Fibroblast of villous mesenchyme (primary cell): ENCODE measurements around the gene NR2F1-AS1. TPM values are rescaled to one million over a fixed set of nuclear protein-coding genes. Genes with fewer than 3 reads are reported as not detected.
A peak's percentile ranks its signal among the peaks of the same experiment; 100 is the strongest.

Experiments
- DNase-seq: peaks from one replicate; pipeline ENCODE4 v3.0.0-alpha.2; 2010; ENCODE audit warnings: low read depth
- H3K4me3 ChIP-seq: 2 replicates; pipeline ENCODE4 v1.5.1; 2011; ENCODE audit warnings: low read depth, mild to moderate bottlenecking, low read length
- CTCF ChIP-seq: IDR thresholded peaks from 2 replicates; pipeline ENCODE4 v1.5.1; 2012; ENCODE audit warnings: low read depth, mild to moderate bottlenecking, low read length; ENCODE audit not compliant: insufficient read depth
- total RNA-seq: library from RNA; depleted of rRNA; stranded (reverse); fragments of >200 nt; gene quantifications from 2 replicates; pipeline ENCODE4 v1.2.3, GENCODE V29; 2012

NR2F1-AS1 gene
- total RNA-seq, 1 donor = 27.6 TPM

DNA sequence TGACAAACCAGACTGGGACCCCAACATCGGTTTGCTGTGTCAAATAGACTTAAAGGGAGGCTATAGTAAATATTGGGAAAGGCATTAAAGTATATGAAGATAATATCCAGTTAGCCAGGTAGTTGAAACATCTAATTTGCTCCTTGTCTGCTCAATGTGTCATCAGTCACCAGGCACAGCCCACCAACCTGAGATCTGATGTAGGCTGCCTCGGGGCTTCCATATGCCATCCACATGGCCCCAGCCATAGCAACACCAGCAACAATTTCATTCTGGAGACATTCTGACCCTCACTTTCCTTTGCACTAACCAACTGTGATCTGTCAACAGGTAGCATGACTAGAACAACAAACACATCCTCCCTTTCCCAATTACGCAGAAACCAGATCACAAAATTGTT is 196.0 kb downstream of the NR2F1-AS1 start:
- H3K4me3 ChIP-seq = no peak overlapping the region
- no peak for DNase-seq
- no peak for TF ChIP-seq CTCF

GRCh38 chr5:93384026-93384425 is 197.0 kb downstream of the NR2F1-AS1 start:
- no peak for TF ChIP-seq CTCF
- H3K4me3 ChIP-seq = no peak overlapping the region
- no peak for DNase-seq

DNA sequence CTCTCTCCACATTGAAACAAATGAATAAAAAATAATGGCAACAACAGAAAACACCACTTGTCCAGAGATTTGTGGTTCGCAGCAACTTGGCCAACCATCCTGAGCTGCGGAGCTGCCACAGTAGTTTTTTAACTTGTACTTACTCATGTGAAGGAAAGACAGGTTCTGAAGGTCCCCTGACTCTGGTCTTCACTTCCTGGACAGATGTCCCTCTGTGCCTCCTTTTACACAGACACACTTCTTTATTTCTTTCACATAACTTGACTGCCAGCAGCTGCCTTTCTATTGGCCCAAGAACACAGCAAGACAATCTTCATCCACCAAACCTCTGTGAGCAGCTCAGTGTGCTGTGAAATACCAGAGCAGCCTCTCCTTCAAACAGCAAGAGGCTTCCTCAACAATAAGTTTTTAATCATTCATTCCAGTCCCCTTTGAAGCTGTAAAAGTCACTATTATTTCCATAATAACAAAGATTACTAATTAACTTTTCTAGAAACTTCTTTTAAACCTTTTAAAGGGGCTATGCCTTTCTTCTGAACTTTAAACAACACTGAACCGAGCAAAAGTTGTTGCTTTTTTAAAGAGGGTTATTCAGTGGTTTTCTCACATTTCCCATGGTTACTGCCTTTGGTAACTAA is 198.7 kb downstream of the NR2F1-AS1 start:
- H3K4me3 ChIP-seq = no peak overlapping the region
- no peak for TF ChIP-seq CTCF
- DNase-seq = no peak

- no peak overlapping the region for H3K4me3 ChIP-seq
- TF ChIP-seq CTCF = no peak
- peak; percentile 43 for DNase-seq
These were observed 200.0 kb downstream of the NR2F1-AS1 start for GRCh38 chr5:93381057-93381456.

GRCh38 chr5:93378073-93378472 is 202.9 kb downstream of the NR2F1-AS1 start:
- no peak overlapping the region for H3K4me3 ChIP-seq
- peak; percentile 73 for DNase-seq
- TF ChIP-seq CTCF = no peak

DNA sequence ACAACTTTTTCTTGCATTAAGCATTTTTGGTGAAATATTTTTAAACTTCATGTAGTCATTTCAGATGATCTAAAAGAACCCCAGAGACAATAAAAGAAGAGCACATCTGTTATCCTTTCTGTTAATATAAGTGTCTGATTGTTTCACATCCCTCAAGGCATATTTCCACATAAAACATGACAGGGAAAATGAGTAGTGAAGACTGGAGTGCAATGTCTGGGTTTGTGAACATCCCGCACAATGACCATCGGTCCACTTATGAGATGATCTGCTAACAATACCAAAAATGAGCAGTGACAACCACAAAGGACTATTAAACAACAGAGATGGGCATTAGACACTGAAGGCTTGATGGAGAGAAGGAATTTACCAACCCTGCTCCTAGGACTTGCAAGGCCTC is 209.1 kb downstream of the NR2F1-AS1 start:
- H3K4me3 ChIP-seq = no peak overlapping the region
- DNase-seq = no peak
- TF ChIP-seq CTCF = no peak

- no peak overlapping the region for H3K4me3 ChIP-seq
- TF ChIP-seq CTCF = no peak
- no peak for DNase-seq
These were observed 216.6 kb downstream of the NR2F1-AS1 start for GRCh38 chr5:93364378-93364777.
